Stimulated activated naive CD8-positive, alpha-beta T cell treated with anti-CD3 and anti-CD28 coated beads, Interleukin-15, Interleukin-2, amounts not matched to agents 100 ng/mL and 50 ng/mL, for 24 hours (primary cell): ENCODE results near the gene USP5.

Source experiments
- H3K27ac Mint-ChIP-seq: one replicate; pipeline ENCODE4 v1.8.0; 2021; ENCODE audit warnings: mild to moderate bottlenecking, mixed read lengths
- H3K27me3 Mint-ChIP-seq: one replicate; pipeline ENCODE4 v1.8.0; 2021; ENCODE audit warnings: mixed read lengths
- H3K36me3 Mint-ChIP-seq: one replicate; pipeline ENCODE4 v1.8.0; 2021; ENCODE audit warnings: low read depth, mixed read lengths
- H3K4me1 Mint-ChIP-seq: one replicate; pipeline ENCODE4 v1.8.0; 2021; ENCODE audit warnings: low read depth, mixed read lengths
- H3K4me3 Mint-ChIP-seq: one replicate; pipeline ENCODE4 v1.8.0; 2021; ENCODE audit warnings: mild to moderate bottlenecking, mixed read lengths
- H3K9me3 Mint-ChIP-seq: one replicate; pipeline ENCODE4 v1.8.0; 2021; ENCODE audit warnings: mixed read lengths

The USP5 gene

DNA sequence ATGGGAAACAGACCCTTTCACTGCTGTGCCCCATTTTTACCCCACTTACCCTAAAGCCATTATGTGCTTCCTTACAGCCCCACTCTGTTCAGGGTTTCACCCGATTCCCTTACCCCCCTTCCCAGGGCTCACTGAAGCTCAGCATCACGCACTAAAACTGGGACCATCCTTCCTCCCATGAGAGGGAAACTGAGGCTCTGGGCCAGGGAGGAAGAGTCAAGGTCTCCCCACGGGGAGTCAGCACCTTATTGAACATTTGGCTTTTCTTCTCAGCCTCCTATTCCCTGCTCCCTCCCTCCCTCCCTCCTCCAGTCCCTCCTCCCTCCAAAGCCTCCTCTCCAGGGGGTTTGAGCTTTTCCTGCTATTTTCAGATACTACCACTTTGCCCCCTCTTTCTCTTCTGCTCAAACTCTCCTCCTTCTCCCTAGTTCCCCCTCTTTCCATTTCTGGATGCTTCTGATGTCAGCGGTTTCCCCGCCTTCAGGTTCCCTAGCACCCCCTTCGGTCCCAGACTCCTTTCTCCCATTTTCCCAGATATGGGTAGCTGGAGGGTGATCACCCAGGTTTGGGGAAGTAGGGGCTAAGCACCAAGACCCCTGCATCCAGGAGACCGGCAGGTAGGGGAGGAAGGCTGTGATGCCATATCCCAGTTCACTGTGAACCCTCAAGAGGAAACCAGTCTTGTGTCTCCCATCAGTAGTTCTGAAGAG is 29.4 kb upstream of the USP5 start:
- H3K4me3 Mint-ChIP-seq, result no peak overlapping the region
- no peaks in the 10 kb centered on the region for H3K9me3 Mint-ChIP-seq
- H3K4me1 Mint-ChIP-seq, result peaks cover 16% of the 10 kb centered on the region
- H3K27ac Mint-ChIP-seq, result no peak overlapping the region
- no peaks in the 10 kb centered on the region for H3K36me3 Mint-ChIP-seq
- peaks cover 65% of the 10 kb centered on the region for H3K27me3 Mint-ChIP-seq

- peaks cover 21% of the 10 kb centered on the region for H3K4me1 Mint-ChIP-seq
- H3K36me3 Mint-ChIP-seq, result no peaks in the 10 kb centered on the region
- no peak overlapping the region for H3K4me3 Mint-ChIP-seq
- no peaks in the 10 kb centered on the region for H3K9me3 Mint-ChIP-seq
- peaks cover 70% of the 10 kb centered on the region for H3K27me3 Mint-ChIP-seq
- H3K27ac Mint-ChIP-seq, result no peak overlapping the region
Observed at GRCh38 chr12:6823182-6824084, 28.5 kb upstream of the USP5 start.

DNA sequence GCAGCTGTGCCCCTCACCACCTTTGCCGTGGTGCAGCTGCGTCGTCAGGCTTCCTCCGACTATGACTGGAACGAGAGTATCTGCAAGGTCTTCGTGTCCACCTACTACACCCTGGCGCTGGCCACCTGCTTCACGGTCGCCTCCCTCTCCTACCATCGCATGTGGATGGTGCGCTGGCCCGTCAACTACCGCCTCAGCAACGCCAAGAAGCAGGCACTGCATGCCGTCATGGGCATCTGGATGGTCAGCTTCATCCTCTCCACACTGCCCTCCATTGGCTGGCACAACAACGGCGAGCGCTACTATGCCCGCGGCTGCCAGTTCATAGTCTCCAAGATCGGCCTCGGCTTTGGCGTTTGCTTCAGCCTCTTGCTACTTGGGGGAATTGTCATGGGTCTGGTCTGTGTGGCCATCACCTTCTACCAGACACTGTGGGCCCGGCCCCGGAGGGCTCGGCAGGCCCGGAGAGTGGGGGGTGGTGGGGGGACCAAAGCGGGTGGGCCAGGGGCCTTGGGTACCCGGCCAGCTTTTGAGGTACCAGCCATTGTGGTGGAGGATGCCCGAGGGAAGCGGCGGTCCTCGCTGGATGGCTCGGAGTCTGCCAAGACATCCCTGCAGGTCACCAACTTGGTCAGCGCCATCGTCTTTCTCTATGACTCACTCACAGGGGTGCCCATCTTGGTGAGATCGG is 27.7 kb upstream of the USP5 start:
- Mint-ChIP-seq H3K9me3 (no peaks in the 10 kb centered on the region), H3K4me3 (no peak overlapping the region), H3K27me3 (peaks cover 75% of the 10 kb centered on the region), H3K4me1 (peaks cover 26% of the 10 kb centered on the region), H3K27ac (no peak overlapping the region), H3K36me3 (no peaks in the 10 kb centered on the region)

- Mint-ChIP-seq H3K27ac (peak overlapping the region; percentile 24), H3K4me3 (no peak overlapping the region), H3K9me3 (no peaks in the 10 kb centered on the region), H3K36me3 (no peaks in the 10 kb centered on the region), H3K27me3 (peaks cover 75% of the 10 kb centered on the region), H3K4me1 (peaks cover 30% of the 10 kb centered on the region)
Observed at GRCh38 chr12:6824901-6825381, 27.0 kb upstream of the USP5 start.

- Mint-ChIP-seq H3K4me1 (peaks cover 30% of the 10 kb centered on the region), H3K27ac (no peak overlapping the region), H3K4me3 (no peak overlapping the region), H3K36me3 (no peaks in the 10 kb centered on the region), H3K9me3 (no peaks in the 10 kb centered on the region), H3K27me3 (peaks cover 81% of the 10 kb centered on the region)
Observed at GRCh38 chr12:6825398-6826124, 26.4 kb upstream of the USP5 start.

DNA sequence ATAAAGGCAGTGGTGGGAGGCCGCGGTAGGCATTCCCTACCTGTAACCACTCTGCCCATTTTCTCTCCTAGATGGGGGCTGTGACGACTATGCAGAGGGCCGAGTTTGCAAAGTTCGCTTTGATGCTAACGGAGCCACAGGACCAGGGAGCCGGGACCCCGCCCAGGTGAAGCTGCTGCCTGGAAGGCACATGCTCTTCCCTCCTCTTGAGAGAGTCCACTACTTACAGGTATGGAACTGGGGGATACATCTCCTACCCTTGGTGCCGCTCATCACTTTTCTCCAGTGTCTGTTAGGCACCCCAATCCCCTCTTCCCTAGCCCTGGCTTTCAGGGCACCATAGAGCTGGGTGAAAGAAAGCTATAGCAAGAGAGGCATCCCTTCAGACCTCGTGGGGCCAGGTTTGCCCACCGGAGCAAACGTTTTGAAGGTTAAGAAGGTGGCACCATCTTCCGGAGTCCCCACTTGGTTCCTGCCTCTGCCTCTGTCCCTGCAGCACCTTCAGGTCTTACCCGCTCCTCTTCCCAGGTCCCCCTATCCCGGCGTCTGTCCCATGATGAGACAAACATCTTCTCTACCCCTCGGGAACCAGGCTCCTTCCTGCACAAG is 25.7 kb upstream of the USP5 start:
- H3K36me3 Mint-ChIP-seq, result no peaks in the 10 kb centered on the region
- no peak overlapping the region for H3K4me3 Mint-ChIP-seq
- no peak overlapping the region for H3K27ac Mint-ChIP-seq
- H3K27me3 Mint-ChIP-seq, result peaks cover 79% of the 10 kb centered on the region
- no peaks in the 10 kb centered on the region for H3K9me3 Mint-ChIP-seq
- H3K4me1 Mint-ChIP-seq, result peaks cover 24% of the 10 kb centered on the region

DNA sequence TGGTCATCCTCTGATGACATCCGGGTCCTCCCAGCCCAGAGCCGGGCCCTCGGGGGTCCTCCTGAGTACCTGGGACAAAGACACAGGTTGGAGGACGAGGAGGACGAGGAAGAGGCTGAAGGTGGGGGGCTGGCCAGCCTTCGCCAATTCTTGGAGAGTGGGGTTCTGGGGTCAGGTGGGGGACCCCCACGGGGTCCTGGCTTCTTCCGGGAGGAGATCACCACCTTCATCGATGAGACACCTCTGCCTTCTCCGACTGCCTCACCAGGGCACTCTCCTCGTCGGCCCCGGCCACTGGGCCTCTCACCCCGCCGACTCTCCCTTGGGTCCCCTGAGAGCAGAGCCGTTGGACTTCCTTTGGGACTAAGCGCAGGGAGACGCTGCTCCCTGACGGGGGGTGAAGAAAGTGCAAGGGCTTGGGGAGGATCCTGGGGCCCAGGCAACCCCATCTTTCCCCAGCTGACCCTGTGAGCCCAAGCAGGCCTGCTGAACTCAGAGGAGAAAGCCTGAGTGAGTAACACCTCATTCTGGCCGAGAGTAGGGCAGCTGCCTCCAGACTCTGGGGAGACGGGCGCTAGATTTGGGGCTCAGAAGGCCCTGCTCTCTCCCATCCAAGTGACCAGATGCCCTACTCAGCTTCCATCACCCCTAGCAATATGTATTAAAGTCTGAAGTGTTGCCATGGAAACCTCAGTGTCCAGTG is 25.1 kb upstream of the USP5 start:
- no peak overlapping the region for H3K4me3 Mint-ChIP-seq
- no peaks in the 10 kb centered on the region for H3K36me3 Mint-ChIP-seq
- no peaks in the 10 kb centered on the region for H3K9me3 Mint-ChIP-seq
- H3K27me3 Mint-ChIP-seq, result peaks cover 77% of the 10 kb centered on the region
- H3K4me1 Mint-ChIP-seq, result peaks cover 21% of the 10 kb centered on the region
- peak overlapping the region; percentile 22 for H3K27ac Mint-ChIP-seq

DNA sequence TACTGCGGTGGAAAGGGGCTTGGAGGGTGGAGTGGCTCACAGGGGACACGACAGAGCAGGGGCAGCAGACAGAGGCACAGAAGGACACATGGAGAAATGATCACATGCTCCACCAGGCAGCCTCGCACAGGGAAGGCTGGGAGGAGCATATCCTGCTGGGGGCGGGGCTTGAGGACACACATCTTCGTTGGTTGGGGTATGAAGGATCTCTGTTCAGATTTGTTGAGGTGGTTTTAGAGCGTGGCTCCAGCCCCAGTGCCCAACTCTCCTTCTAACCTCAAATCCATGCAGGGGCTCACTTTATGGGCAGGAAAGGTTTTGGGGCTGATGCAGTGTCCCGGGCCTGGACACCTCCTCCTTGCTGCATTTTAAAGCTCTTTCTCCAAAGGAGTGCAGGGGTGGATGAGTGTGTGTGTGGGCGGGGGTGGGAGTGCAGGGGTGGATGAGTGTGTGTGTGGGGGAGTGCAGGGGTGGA is 24.5 kb upstream of the USP5 start:
- Mint-ChIP-seq H3K4me1 (peaks cover 18% of the 10 kb centered on the region), H3K27me3 (peaks cover 72% of the 10 kb centered on the region), H3K36me3 (no peaks in the 10 kb centered on the region), H3K9me3 (no peaks in the 10 kb centered on the region), H3K27ac (peak overlapping the region; percentile 22), H3K4me3 (peak overlapping the region; percentile 28)

- Mint-ChIP-seq H3K36me3 (no peaks in the 10 kb centered on the region), H3K27me3 (peaks cover 64% of the 10 kb centered on the region), H3K9me3 (no peaks in the 10 kb centered on the region), H3K27ac (peak within 1 kb of the TSS; percentile 71), H3K4me3 (peak within 1 kb of the TSS; percentile 80), H3K4me1 (peaks cover 18% of the 10 kb centered on the region)
Observed at GRCh38 chr12:6827982-6828780, 23.8 kb upstream of the USP5 start, which contains the start of gene P3H3. Gene P3H3 (plus strand): TSS chr12:6828407. CDS start chr12:6828441, 34 bp downstream.

DNA sequence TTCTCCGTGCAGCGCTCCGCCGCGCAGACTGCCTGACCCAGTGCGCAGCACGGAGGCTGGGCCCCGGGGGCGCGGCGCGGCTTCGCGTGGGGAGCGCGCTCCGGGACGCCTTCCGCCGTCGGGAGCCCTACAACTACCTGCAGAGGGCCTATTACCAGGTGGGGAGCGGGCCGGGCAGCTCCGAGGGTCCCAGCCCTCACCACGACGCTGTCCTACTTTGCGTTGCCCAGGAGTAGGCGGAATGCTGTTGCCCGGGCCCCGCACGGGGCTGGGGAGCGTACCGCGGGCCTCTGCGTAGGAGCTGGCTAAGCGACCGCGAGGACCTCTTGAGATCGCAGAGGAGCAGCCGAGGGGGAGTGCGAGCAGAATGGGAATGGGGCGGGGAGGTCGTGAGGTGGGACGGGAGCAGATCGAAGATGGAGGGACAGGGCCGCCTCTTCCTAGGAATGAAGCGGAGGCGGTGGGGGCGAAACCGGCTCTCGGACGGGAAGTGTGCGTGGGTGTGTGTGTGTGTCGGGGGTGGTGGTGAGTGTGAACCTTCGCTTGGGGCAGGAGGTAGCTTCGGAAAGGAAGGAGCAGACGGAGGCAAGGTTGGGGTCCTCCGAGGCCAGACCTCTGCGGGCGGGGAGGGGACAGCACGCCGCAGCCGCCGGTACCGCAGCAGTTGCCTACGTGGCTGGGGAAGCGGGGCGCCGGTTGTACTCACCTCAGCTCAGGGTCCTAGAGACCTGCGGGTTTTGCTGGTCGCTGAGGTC is 23.0 kb upstream of the USP5 start:
- Mint-ChIP-seq H3K9me3 (no peaks in the 10 kb centered on the region), H3K27ac (peak overlapping the region; percentile 71), H3K27me3 (peaks cover 59% of the 10 kb centered on the region), H3K36me3 (no peaks in the 10 kb centered on the region), H3K4me3 (peak overlapping the region; percentile 78), H3K4me1 (peaks cover 18% of the 10 kb centered on the region)

DNA sequence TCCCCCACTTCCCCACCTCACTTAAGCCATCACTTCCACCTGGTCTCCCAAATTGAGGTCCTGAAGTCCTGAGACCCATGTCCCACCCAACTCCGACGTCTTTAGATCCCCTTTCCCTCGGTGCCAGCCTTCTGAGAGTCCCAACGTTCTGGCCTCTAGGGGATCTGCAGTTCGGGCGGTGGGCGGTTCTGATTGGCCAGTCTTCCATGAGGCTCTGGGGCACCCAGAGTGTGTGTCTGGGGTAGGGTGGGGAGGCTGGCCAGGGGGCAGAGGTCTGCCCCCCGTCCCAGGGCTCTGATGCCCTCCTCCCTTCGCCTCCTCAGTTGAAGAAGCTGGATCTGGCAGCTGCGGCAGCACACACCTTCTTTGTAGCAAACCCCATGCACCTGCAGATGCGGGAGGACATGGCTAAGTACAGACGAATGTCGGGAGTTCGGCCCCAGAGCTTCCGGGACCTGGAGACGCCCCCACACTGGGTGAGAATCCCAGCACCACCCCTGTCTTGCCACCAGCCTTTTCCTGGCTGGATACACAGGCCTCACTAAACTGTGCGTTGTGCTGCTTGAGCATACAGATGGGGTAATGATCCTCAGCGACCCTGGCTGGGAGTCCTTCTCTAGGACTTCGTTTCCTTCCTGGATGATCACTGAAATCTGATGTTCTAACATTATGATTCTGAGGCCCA is 22.3 kb upstream of the USP5 start:
- peaks cover 53% of the 10 kb centered on the region for H3K27me3 Mint-ChIP-seq
- H3K4me3 Mint-ChIP-seq, result peak overlapping the region; percentile 78
- H3K9me3 Mint-ChIP-seq, result no peaks in the 10 kb centered on the region
- H3K4me1 Mint-ChIP-seq, result peaks cover 21% of the 10 kb centered on the region
- no peaks in the 10 kb centered on the region for H3K36me3 Mint-ChIP-seq
- H3K27ac Mint-ChIP-seq, result no peak overlapping the region
